ENCODE results near the gene SEPTIN14.
A peak's percentile ranks its signal among the peaks of the same experiment; 100 is the strongest.
"Not testable (repeated sequence)": the region's sequence is repeated elsewhere in the genome, so short reads cannot be mapped to it uniquely, and the experiment has no call there.

The SEPTIN14 gene

DNA sequence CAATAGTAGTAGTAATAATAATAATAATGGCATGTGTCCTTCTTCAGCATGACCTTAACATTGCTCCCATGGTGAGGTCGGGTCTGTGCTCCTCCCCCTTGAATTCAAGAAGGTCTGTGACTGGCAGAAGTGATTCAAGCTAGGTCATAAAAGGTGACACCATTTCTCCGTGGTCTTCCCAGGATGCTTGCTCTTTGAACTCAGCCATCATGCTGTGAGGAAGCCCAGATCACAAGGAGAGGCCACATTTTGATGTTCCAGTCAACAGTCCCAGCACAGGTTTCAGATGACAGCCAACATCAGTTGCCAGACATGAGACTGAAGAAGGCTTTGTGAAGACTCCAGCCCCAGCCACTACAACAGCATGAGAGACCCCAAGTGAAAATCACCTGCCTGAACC, 83.9 kb downstream of the SEPTIN14 start:
- peak; percentile 32 for DNase-seq

- peak; percentile 15 for DNase-seq
Observed at GRCh38 chr7:55776196-55776595, 86.4 kb downstream of the SEPTIN14 start.

GRCh38 chr7:55775051-55775420, 87.5 kb downstream of the SEPTIN14 start:
- DNase-seq, result peak; percentile 9

DNA sequence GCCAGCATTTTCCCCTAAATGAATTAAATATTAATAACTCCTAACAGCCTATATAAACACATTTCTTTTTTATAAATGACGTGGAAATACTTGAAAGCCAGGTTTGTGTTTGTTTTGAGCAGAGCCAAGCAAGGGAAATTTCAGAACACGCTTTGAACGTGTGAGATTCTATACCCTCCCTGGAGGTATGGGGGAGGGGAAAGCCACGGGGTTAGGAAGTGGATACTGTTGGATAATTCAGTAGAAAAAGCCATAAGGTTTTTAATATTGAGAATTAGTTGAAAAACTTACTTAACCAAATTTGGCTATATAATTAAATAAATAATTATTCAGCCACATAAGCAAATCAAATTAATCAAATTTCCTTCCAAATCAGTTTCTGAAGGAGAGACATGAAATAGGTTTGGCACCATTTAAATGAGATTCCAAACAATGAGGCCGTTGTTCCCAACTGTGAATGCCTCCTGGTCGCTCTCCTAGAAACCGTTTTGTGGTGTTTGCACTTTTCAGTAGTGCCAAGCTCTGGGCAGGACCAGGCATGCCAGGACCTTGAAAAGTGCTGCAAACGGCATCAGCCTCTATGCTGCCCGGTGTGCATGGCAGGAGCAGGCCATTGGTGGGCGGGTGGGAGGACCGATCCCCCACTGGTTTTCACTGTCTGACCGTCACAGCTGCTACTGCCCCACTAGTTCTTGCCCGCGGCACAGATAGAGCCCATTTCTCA, 88.1 kb downstream of the SEPTIN14 start:
- DNase-seq, result peak; percentile 40

DNA sequence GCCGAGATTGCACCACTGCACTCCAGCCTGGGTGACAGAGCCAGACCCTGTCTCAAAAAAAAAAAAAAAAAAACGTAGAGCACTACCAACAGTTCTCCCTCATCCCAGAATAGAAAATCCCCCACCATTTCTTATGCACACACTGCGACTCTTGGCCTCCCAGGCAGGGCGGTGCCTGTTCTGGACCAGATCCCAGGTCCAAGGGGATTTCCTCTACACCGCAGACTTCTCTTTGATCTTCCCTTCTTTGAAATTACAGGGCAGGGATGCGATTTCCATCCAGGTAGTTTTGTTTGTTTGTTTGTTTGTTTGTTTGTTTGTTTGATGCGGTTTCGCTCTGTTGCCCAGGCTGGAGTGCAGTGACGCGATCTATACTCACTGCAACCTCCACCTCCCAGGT, 91.8 kb downstream of the SEPTIN14 start:
- peak; percentile 13 for DNase-seq

DNA sequence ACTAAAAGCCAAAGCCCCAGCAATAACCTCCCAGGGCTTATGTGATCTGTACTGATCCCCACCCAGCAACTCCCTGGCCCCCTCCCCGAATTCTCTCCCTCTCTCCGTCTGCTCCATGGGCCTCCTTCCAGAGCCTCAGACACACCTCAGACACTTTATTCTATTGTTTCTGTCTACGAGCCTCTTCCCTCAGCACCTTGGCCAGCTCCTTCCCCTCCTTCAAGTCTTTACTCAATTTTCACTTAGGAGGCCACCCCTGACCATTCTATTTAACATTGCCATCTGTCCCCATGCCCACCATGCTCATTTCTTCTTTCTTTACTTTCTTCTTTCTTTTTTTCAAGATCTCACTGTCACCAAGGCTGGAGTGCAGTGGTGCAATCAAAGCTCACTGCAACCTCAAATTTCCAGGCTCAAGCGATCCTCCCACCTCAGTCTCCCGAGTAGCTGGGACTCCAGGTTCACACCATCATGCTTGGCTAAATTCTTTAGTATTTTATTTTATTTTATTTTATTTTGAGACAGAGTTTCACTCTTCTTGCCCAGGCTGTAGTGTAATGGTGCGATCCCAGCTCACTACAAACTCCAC, 109.2 kb downstream of the SEPTIN14 start:
- not testable (repeated sequence) for DNase-seq

DNA sequence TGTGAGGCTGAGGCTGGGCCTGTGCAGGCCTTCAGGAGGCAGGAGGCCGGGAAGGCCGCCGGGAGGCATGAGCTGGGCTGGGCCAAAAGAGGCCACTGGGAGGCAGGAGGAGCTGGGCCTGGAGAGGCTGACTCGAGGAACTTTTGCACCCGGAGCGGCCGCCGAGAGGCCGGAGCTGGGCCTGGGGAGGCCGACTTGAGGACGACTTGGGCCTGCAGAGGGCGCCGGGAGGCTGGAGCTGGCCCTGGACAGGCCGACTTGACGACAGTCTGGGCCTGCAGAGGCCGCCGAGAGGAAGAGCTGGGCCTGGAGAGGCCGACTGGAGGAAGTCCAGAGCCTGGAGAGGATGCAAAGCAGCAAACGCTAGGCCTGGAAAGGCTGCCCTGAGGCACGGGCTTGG, 117.8 kb downstream of the SEPTIN14 start:
- DNase-seq, result not testable (repeated sequence)
